K562 (cell line): ENCODE data around the gene CAPN10. TPM values are rescaled to one million over a fixed set of nuclear protein-coding genes. Genes with fewer than 3 reads are reported as not detected.

Source experiments
- ATAC-seq: fragments of 200-7000 bp; cut with Tn5 transposase; 3 replicates; pipeline ENCODE4 v1.9.1; 2020; ENCODE audit warnings: moderate library complexity
- BruUV-seq: library from RNA; stranded (reverse); fragments of 400-500 nt; replicated peaks from 2 replicates; lab custom pipeline; 2021; lab: Mats Ljungman, UMichigan
- CTCF ChIA-PET: fragments of 300-600 bp; formaldehyde crosslinking; extraction: SDS; loops from one replicate; lab custom pipeline; 2021; ENCODE audit warnings: low intra/inter-chr PET ratio; lab: Yijun Ruan, JAX
- POLR2A ChIA-PET: fragments of 300-600, 350-650 bp; sonication (Branson Sonifier 250); formaldehyde crosslinking; extraction: SDS; loops from one replicate; lab custom pipeline; 2021; ENCODE audit warnings: antibody characterized with exemption, inconsistent platforms; lab: Yijun Ruan, JAX
- DNase-seq, 4 experiments: peaks; one replicate each; pipeline versions ENCODE4 v3.0.0 to v3.0.0-alpha.2; 2011 to 2018; ENCODE audit warnings: low spot score in 3 of 4, mixed read lengths in 3 of 4; ENCODE audit errors: extremely low read depth in 1 of 4
- FAIRE-seq: peaks from 2 replicates; lab custom pipeline; 2011; peaks lifted over from hg19 to GRCh38; lab: Jason Lieb, UNC
- H2AFZ ChIP-seq: 2 replicates; pipeline ENCODE4 v1.6.0; 2011; ENCODE audit warnings: low read depth, low read length, control low read depth, inconsistent platforms
- H3K27ac ChIP-seq: fragments of 200-600 bp; 3 replicates; pipeline ENCODE4 v1.8.0; 2011; ENCODE audit warnings: low read depth, mild to moderate bottlenecking, control low read depth, inconsistent platforms, low read length, moderate library complexity, mixed read lengths; ENCODE audit errors: extremely low read depth
- H3K27me3 ChIP-seq, 2 experiments: fragments of 300-600 bp in 1 of 2; 2 replicates in 1 of 2; 3 replicates in 1 of 2; pipeline versions ENCODE4 v1.6.0 to v1.8.0; 2011; ENCODE audit warnings: inconsistent platforms in 2 of 2, low read length in 2 of 2, mild to moderate bottlenecking in 1 of 2, mixed read lengths in 1 of 2, moderate library complexity in 1 of 2; ENCODE audit not compliant: control insufficient read depth in 2 of 2, insufficient read depth in 2 of 2
- H3K36me3 ChIP-seq: fragments of 300-600 bp; 3 replicates; pipeline ENCODE4 v1.8.0; 2011; ENCODE audit warnings: mild to moderate bottlenecking, low read length, inconsistent platforms; ENCODE audit not compliant: control insufficient read depth, insufficient read depth
- H3K4me1 ChIP-seq, 2 experiments: fragments of 200-600 bp in 1 of 2; replicated peaks in 1 of 2; 2 replicates in 1 of 2; 3 replicates in 1 of 2; pipeline versions ENCODE4 v1.5.1 to v1.8.0; 2011; ENCODE audit warnings: inconsistent platforms in 2 of 2, low read length in 2 of 2, mild to moderate bottlenecking in 1 of 2, mixed read lengths in 1 of 2, moderate library complexity in 1 of 2; ENCODE audit not compliant: control insufficient read depth in 2 of 2, insufficient read depth in 2 of 2
- H3K4me2 ChIP-seq: 2 replicates; pipeline ENCODE4 v1.6.1; 2011; ENCODE audit warnings: low read length, control low read depth, inconsistent platforms, mixed read lengths; ENCODE audit not compliant: insufficient read depth
- H3K4me3 ChIP-seq: fragments of 200-600 bp; sonication (generic), shearing (Covaris generic); 2 replicates; pipeline ENCODE4 v1.5.1; 2016; ENCODE audit warnings: control low read depth, inconsistent platforms
- H3K79me2 ChIP-seq: fragments of 200-600 bp; 3 replicates; pipeline ENCODE4 v1.8.0; 2011; ENCODE audit warnings: low read length, inconsistent platforms; ENCODE audit not compliant: control insufficient read depth, insufficient read depth
- H3K9ac ChIP-seq, 2 experiments: 2 replicates each; pipeline versions ENCODE4 v1.6.0 to v1.6.1; 2011; ENCODE audit warnings: low read depth in 2 of 2, low read length in 2 of 2, control low read depth in 1 of 2, inconsistent platforms in 1 of 2, mild to moderate bottlenecking in 1 of 2, mixed read lengths in 1 of 2; ENCODE audit not compliant: insufficient read depth in 1 of 2
- H3K9me1 ChIP-seq: one replicate; pipeline ENCODE4 v1.6.0; 2011; ENCODE audit warnings: inconsistent platforms, mild to moderate bottlenecking, low read length, moderate library complexity; ENCODE audit not compliant: control insufficient read depth, insufficient read depth
- H3K9me3 ChIP-seq: replicated peaks from 2 replicates; pipeline ENCODE4 v1.5.1; 2011; ENCODE audit warnings: low read depth, low read length, inconsistent platforms; ENCODE audit not compliant: control insufficient read depth, insufficient read depth
- H4K20me1 ChIP-seq: replicated peaks from 2 replicates; pipeline ENCODE4 v1.6.1; 2011; ENCODE audit warnings: low read length, inconsistent platforms, mixed read lengths; ENCODE audit not compliant: control insufficient read depth, insufficient read depth
- CBFA2T3 ChIP-seq: fragments of 450-650 bp; IDR thresholded peaks from 2 replicates; pipeline ENCODE4 v1.6.1; 2017
- CHD1 ChIP-seq: fragments of 200-600 bp; sonication (generic); IDR thresholded peaks from one replicate; pipeline ENCODE4 v1.6.1; 2012; ENCODE audit warnings: mild to moderate bottlenecking, moderate library complexity, low read length, inconsistent platforms
- EGR1 ChIP-seq: fragments of 450-650 bp; conservative IDR thresholded peaks from 2 replicates; pipeline ENCODE4 v1.6.1; 2017; ENCODE audit warnings: mild to moderate bottlenecking
- HDAC6 ChIP-seq: IDR thresholded peaks from 2 replicates; pipeline ENCODE4 v1.6.1; 2012; ENCODE audit warnings: low read depth, mild to moderate bottlenecking, control low read depth, inconsistent platforms, low read length, moderate library complexity
- KLF6 ChIP-seq: fragments of 250-450 bp; sonication (Bioruptor Pico); IDR thresholded peaks from 2 replicates; pipeline ENCODE4 v1.4.0; 2020; ENCODE audit warnings: mild to moderate bottlenecking, moderate library complexity, borderline replicate concordance
- RNF2 ChIP-seq: sonication (generic); IDR thresholded peaks from 2 replicates; pipeline ENCODE4 v1.6.1; 2016
- TCF3 ChIP-seq: sonication (generic); formaldehyde crosslinking; IDR thresholded peaks from 2 replicates; pipeline ENCODE4 v1.4.0; 2020; ENCODE audit warnings: mild to moderate bottlenecking, missing genetic modification reagents
- TOE1 ChIP-seq, 2 experiments: fragments of 450-650 bp in 1 of 2; sonication (generic) in 1 of 2; formaldehyde crosslinking in 1 of 2; IDR thresholded peaks; 2 replicates each; pipeline versions ENCODE4 v1.7.1 to v1.8.0; 2016 to 2022; ENCODE audit warnings: borderline replicate concordance in 2 of 2, mild to moderate bottlenecking in 2 of 2, antibody characterized with exemption in 1 of 2, inconsistent platforms in 1 of 2, low read depth in 1 of 2, missing genetic modification reagents in 1 of 2, moderate library complexity in 1 of 2
- WHSC1 ChIP-seq: IDR thresholded peaks from one replicate; pipeline ENCODE4 v1.6.1; 2012; ENCODE audit warnings: low read length, control low read depth, inconsistent platforms
- ZBTB7A ChIP-seq: IDR thresholded peaks from 2 replicates; pipeline ENCODE4 v1.6.1; 2011; ENCODE audit warnings: low read depth, mild to moderate bottlenecking, low read length, moderate library complexity, borderline replicate concordance; ENCODE audit not compliant: control insufficient read depth
- ZNF431 ChIP-seq: sonication (generic); formaldehyde crosslinking; IDR thresholded peaks from 2 replicates; pipeline ENCODE4 v1.8.0; 2022; ENCODE audit warnings: mild to moderate bottlenecking, missing genetic modification reagents
- WGBS: fragments of 100-300 bp; shearing (Covaris generic); methylation state at CpG from one replicate; pipeline ENCODE4 v1.1.6; 2016; ENCODE audit warnings: low coverage, mixed read lengths; ENCODE audit not compliant: insufficient coverage; ENCODE audit errors: missing lambda C conversion rate; 5-methylcytosine and 5-hydroxymethylcytosine counted together
- in situ Hi-C: fragments of 300-500 bp; cut with MboI; formaldehyde crosslinking; loops from 4 replicates; pipeline ENCODE4 v1.15.0; 2018; ENCODE audit warnings: inconsistent platforms, mixed read lengths
- intact Hi-C: fragments of 100-400 bp; cut with micrococcal nuclease; formaldehyde crosslinking; loops from 2 replicates; pipeline ENCODE4 v1.14.2; 2022
- polyA plus RNA-seq, 8 experiments: library from polyadenylated mRNA; depleted of rRNA in 4 of 8; stranded (reverse) in 5 of 8; unstranded in 3 of 8; fragments of >200 nt; fragmentation: Nextera tagmentation in 2 of 8; fragmentation: Illumina TruSeq in 1 of 8; extraction: Ambion mirVana in 2 of 8; extraction: Trizol in 1 of 8; gene quantifications; 2 replicates each; pipeline versions ENCODE4 v1.2.1 to v1.2.3, GENCODE V29; 2011 to 2014; ENCODE audit warnings: inconsistent platforms in 1 of 8, missing spikeins in 1 of 8
- total RNA-seq, 7 experiments: library from RNA; depleted of rRNA in 6 of 7; stranded (reverse); fragments of >200 nt in 6 of 7; fragmentation: Illumina TruSeq in 2 of 7; extraction: Trizol in 2 of 7; gene quantifications; 2 replicates each; pipeline versions ENCODE4 v1.2.1 to v1.2.3, GENCODE V29; 2011 to 2021; ENCODE audit warnings: low replicate concordance in 1 of 7
- TF ChIP-seq, protein P1 (sequence below): sonication (generic); formaldehyde crosslinking; IDR thresholded peaks from 2 replicates; pipeline ENCODE4 v1.8.1; 2023; ENCODE audit warnings: mild to moderate bottlenecking, missing genetic modification reagents
- TF ChIP-seq, protein P2 (sequence below), 2 experiments: fragments of 450-650 bp in 1 of 2; sonication (generic) in 1 of 2; formaldehyde crosslinking; conservative IDR thresholded peaks; 2 replicates each; pipeline versions ENCODE4 v1.4.0 to v1.8.1; 2020 to 2022; ENCODE audit warnings: mild to moderate bottlenecking in 1 of 2, missing genetic modification reagents in 1 of 2

Gene CAPN10
- total and polyA plus RNA-seq, 9 of the 15 experiments (the other 6 are each of a cell fraction or from before 2014, with no cell fraction given): 0.08 to 26.1 (median 8.4) TPM

DNA sequence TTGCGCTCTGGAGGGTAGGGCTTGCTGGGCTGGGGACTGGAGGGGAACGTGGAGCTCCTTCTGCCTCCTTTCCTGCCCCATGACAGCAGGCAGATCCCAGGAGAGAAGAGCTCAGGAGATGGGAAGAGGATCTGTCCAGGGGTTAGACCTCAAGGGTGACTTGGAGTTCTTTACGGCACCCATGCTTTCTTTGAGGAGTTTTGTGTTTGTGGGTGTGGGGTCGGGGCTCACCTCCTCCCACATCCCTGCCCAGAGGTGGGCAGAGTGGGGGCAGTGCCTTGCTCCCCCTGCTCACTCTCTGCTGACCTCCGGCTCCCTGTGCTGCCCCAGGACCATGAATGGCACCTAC lies 43.1 kb downstream of the CAPN10 start:
- no peak overlapping the region for H3K4me3 ChIP-seq
- TF ChIP-seq CHD1 (no peak), EGR1 (no peak), CBFA2T3 (no peak), TOE1 (IDR thresholded peaks at IDR 0.05; ENCODE audit: borderline replicate concordance) (no peak), TOE1 (CRISPR knock-in tag; IDR thresholded peaks at IDR 0.05; ENCODE audit: borderline replicate concordance, low read depth) (no peak), RNF2 (no peak), ZNF431 (CRISPR knock-in tag) (no peak), KLF6 (CRISPR knock-in tag) (no peak), HDAC6 (no peak), ZBTB7A (no peak), TCF3 (no peak), WHSC1 (no peak)
- TF ChIP-seq, protein P1, sequence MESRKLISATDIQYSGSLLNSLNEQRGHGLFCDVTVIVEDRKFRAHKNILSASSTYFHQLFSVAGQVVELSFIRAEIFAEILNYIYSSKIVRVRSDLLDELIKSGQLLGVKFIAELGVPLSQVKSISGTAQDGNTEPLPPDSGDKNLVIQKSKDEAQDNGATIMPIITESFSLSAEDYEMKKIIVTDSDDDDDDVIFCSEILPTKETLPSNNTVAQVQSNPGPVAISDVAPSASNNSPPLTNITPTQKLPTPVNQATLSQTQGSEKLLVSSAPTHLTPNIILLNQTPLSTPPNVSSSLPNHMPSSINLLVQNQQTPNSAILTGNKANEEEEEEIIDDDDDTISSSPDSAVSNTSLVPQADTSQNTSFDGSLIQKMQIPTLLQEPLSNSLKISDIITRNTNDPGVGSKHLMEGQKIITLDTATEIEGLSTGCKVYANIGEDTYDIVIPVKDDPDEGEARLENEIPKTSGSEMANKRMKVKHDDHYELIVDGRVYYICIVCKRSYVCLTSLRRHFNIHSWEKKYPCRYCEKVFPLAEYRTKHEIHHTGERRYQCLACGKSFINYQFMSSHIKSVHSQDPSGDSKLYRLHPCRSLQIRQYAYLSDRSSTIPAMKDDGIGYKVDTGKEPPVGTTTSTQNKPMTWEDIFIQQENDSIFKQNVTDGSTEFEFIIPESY (CRISPR knock-in tag): no peak
- TF ChIP-seq, protein P2, sequence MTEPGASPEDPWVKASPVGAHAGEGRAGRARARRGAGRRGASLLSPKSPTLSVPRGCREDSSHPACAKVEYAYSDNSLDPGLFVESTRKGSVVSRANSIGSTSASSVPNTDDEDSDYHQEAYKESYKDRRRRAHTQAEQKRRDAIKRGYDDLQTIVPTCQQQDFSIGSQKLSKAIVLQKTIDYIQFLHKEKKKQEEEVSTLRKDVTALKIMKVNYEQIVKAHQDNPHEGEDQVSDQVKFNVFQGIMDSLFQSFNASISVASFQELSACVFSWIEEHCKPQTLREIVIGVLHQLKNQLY (CRISPR knock-in tag; conservative IDR thresholded peaks at IDR 0.05): no peak
- no peak for FAIRE-seq
- no TSS peak for BruUV-seq
- CTCF ChIA-PET: interaction anchor here (1.2 kb wide), 1 partner anchor 115 kb away, joined by 4 read pairs; no protein-coding TSS in a partner anchor
- peaks cover 0 to 20% of the 10 kb centered on the region in 2 experiments; a peak in 2 of 5 replicates for H3K4me1 ChIP-seq
- H3K9ac ChIP-seq: no peak overlapping the region
- in situ Hi-C loops: no loop called here
- 0 out of 2 replicates have a peak, but pooled peaks cover 1% of the 10 kb centered on the region for H3K9me3 ChIP-seq
- intact Hi-C loops: no loop called here
- no peak overlapping the region for H2AFZ ChIP-seq
- no peak overlapping the region for H3K27ac ChIP-seq
- H3K79me2 ChIP-seq: no peaks in the 10 kb centered on the region
- H3K9me1 ChIP-seq: no peaks in the 10 kb centered on the region
- ATAC-seq: no peak
- DNase-seq: no peak
- H4K20me1 ChIP-seq: no peaks in the 10 kb centered on the region
- 0% methylated on average over 2 of the region's 5 CpGs for WGBS
- no peaks in the 10 kb centered on the region for H3K36me3 ChIP-seq
- no peak overlapping the region for H3K4me2 ChIP-seq
- H3K27me3 ChIP-seq: peaks cover 0 to 16% of the 10 kb centered on the region in 2 experiments; a peak in 2 of 5 replicates
- POLR2A ChIA-PET: interaction anchor here (0.6 kb wide), 1 partner anchor 140 kb away, joined by 3 read pairs; no protein-coding TSS in a partner anchor
